Measurements from ENCODE around the gene FCRL2.

DNA sequence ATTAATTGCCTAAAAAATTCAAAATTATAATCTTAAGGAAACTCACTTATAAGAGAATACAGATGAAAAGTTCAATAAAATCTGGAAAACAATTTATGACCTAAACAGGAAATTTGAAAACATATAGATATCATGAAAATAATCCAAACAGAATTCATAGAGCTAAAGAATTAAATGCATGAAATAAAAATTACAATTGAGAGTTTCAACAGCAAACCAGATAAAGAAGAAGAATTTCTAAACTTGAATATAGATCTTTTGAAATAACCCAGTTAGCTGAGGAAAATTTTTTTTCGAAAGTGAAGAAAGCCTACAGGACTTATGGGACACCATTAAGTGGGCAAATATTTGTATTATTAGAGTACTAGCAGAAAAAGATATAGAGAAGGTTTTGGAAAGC, 36.3 kb upstream of the FCRL2 start:
- TF ChIP-seq, protein P1, sequence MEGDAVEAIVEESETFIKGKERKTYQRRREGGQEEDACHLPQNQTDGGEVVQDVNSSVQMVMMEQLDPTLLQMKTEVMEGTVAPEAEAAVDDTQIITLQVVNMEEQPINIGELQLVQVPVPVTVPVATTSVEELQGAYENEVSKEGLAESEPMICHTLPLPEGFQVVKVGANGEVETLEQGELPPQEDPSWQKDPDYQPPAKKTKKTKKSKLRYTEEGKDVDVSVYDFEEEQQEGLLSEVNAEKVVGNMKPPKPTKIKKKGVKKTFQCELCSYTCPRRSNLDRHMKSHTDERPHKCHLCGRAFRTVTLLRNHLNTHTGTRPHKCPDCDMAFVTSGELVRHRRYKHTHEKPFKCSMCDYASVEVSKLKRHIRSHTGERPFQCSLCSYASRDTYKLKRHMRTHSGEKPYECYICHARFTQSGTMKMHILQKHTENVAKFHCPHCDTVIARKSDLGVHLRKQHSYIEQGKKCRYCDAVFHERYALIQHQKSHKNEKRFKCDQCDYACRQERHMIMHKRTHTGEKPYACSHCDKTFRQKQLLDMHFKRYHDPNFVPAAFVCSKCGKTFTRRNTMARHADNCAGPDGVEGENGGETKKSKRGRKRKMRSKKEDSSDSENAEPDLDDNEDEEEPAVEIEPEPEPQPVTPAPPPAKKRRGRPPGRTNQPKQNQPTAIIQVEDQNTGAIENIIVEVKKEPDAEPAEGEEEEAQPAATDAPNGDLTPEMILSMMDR (IDR thresholded peaks at IDR 0.05) = no peak
- TF ChIP-seq POLR2A (IDR thresholded peaks at IDR 0.05) = no peak
- no peak for TF ChIP-seq EP300 (IDR thresholded peaks at IDR 0.05)
- no peak for TF ChIP-seq POLR2AphosphoS5 (IDR thresholded peaks at IDR 0.05)

Data from upper lobe of left lung (tissue), 4 donors.